ENCODE results near the gene MTREX.

MTREX gene

GRCh38 chr5:55385846-55386245 lies 78.1 kb downstream of the MTREX start:
- no peak for DNase-seq

- DNase-seq = no peak
Measured at GRCh38 chr5:55386356-55386755, 78.6 kb downstream of the MTREX start.

- DNase-seq = no peak
Measured at GRCh38 chr5:55387865-55388264, 80.1 kb downstream of the MTREX start.

GRCh38 chr5:55391707-55392106 lies 83.9 kb downstream of the MTREX start:
- DNase-seq = no peak

- DNase-seq = no peak
Measured at GRCh38 chr5:55392669-55393068, 84.9 kb downstream of the MTREX start.

- DNase-seq = no peak
Measured at GRCh38 chr5:55393501-55394175, 85.8 kb downstream of the MTREX start.

- no peak for DNase-seq
Measured at GRCh38 chr5:55402199-55402598, 94.4 kb downstream of the MTREX start.

- peak; percentile 59 for DNase-seq
Measured at GRCh38 chr5:55406292-55406691, 98.5 kb downstream of the MTREX start.

GRCh38 chr5:55407059-55407684 lies 99.4 kb downstream of the MTREX start:
- no peak for DNase-seq

GRCh38 chr5:55407984-55408383 lies 100.2 kb downstream of the MTREX start:
- DNase-seq = no peak

GRCh38 chr5:55409775-55410174 lies 102.0 kb downstream of the MTREX start:
- DNase-seq = no peak

- DNase-seq = no peak
Measured at GRCh38 chr5:55410845-55411244, 103.1 kb downstream of the MTREX start.

- no peak for DNase-seq
Measured at GRCh38 chr5:55411876-55412275, 104.1 kb downstream of the MTREX start.

- no peak for DNase-seq
Measured at GRCh38 chr5:55413644-55414043, 105.9 kb downstream of the MTREX start.

GRCh38 chr5:55415071-55415470 lies 107.3 kb downstream of the MTREX start:
- DNase-seq = no peak

- DNase-seq = no peak
Measured at GRCh38 chr5:55416306-55416705, 108.5 kb downstream of the MTREX start.

- DNase-seq = no peak
Measured at GRCh38 chr5:55418994-55419968, 111.5 kb downstream of the MTREX start.

- no peak for DNase-seq
Measured at GRCh38 chr5:55421074-55421529, 113.3 kb downstream of the MTREX start.

GRCh38 chr5:55426455-55426854 lies 118.7 kb downstream of the MTREX start:
- DNase-seq = no peak

- DNase-seq = no peak
Measured at GRCh38 chr5:55427157-55427556, 119.4 kb downstream of the MTREX start.

GRCh38 chr5:55429221-55429612 lies 121.4 kb downstream of the MTREX start:
- DNase-seq = no peak

- DNase-seq = no peak
Measured at GRCh38 chr5:55429613-55430253, 121.9 kb downstream of the MTREX start.

- DNase-seq = no peak
Measured at GRCh38 chr5:55432549-55432948, 124.8 kb downstream of the MTREX start.

Measured in NCI-H1436 treated with DMSO at 0.1 percent for 48 hours (cell line).